Activated B cell treated with CpG ODN at 0.5 μM for 24 hours (primary cell): ENCODE data around the gene GBP1. TPM values are rescaled to one million over a fixed set of nuclear protein-coding genes. Genes with fewer than 3 reads are reported as not detected.
"Not testable (repeated sequence)": the region's sequence is repeated elsewhere in the genome, so short reads cannot be mapped to it uniquely, and the experiment has no call there.

ENCODE experiments used
- ATAC-seq: fragments of 200-7000 bp; cut with Tn5 transposase; one replicate; pipeline ENCODE4 v1.10.0; 2021; ENCODE audit warnings: low read depth, mild to moderate bottlenecking, moderate library complexity
- CTCF ChIA-PET: fragments of 350-600 bp; sonication (Branson Sonifier 250); formaldehyde crosslinking; loops from one replicate; lab custom pipeline; 2021; ENCODE audit warnings: antibody characterized with exemption; lab: Charles Lee
- POLR2A ChIA-PET: fragments of 350-600 bp; sonication (Branson Sonifier 250); formaldehyde crosslinking; loops from one replicate; lab custom pipeline; 2021; ENCODE audit warnings: antibody characterized with exemption; lab: Charles Lee
- DNase-seq: peaks from one replicate; pipeline ENCODE4 v3.0.0; 2022
- H3K27ac Mint-ChIP-seq: one replicate; pipeline ENCODE4 v1.8.0; 2020; ENCODE audit warnings: mixed read lengths
- H3K27me3 Mint-ChIP-seq: one replicate; pipeline ENCODE4 v1.8.0; 2021; ENCODE audit warnings: mixed read lengths
- H3K36me3 Mint-ChIP-seq: one replicate; pipeline ENCODE4 v1.8.0; 2021; ENCODE audit warnings: low read depth, mixed read lengths
- H3K4me1 Mint-ChIP-seq: one replicate; pipeline ENCODE4 v1.8.0; 2021; ENCODE audit warnings: mixed read lengths
- H3K4me3 Mint-ChIP-seq: one replicate; pipeline ENCODE4 v1.8.0; 2020; ENCODE audit warnings: mild to moderate bottlenecking, mixed read lengths
- H3K9me3 Mint-ChIP-seq: one replicate; pipeline ENCODE4 v1.8.0; 2020; ENCODE audit warnings: mixed read lengths
- CTCF ChIP-seq: fragments of 200-600 bp; IDR thresholded peaks from one replicate; pipeline ENCODE4 v1.8.0; 2022; ENCODE audit warnings: antibody characterized with exemption, mild to moderate bottlenecking
- intact Hi-C: fragments of 100-400 bp; cut with micrococcal nuclease; formaldehyde crosslinking; loops from one replicate; pipeline ENCODE4 v1.15.1; 2024
- total RNA-seq: library from RNA; stranded (reverse); gene quantifications from 2 replicates; pipeline ENCODE4 v1.2.3, GENCODE V29; 2022

Gene GBP1
- total RNA-seq, 1 donor from 2014 or later, result 24.0 TPM

- Mint-ChIP-seq H3K4me3 (no peak overlapping the region), H3K4me1 (no peaks in the 10 kb centered on the region), H3K27ac (no peak overlapping the region), H3K9me3 (no peaks in the 10 kb centered on the region), H3K36me3 (peaks cover 19% of the 10 kb centered on the region), H3K27me3 (no peaks in the 10 kb centered on the region)
- TF ChIP-seq CTCF, result no peak
- intact Hi-C loops, result no loop called here
- ATAC-seq (no peak), DNase-seq (no peak)
- ChIA-PET POLR2A (no interaction called here), CTCF (no interaction called here)
These were observed 17.3 kb downstream of the GBP1 start for GRCh38 chr1:89047734-89048133.

- H3K27ac Mint-ChIP-seq, H3K4me1 Mint-ChIP-seq, DNase-seq, H3K9me3 Mint-ChIP-seq, H3K27me3 Mint-ChIP-seq, intact Hi-C loops, H3K4me3 Mint-ChIP-seq, CTCF ChIA-PET: not testable (repeated sequence)
- peak; percentile 25 for ATAC-seq
- POLR2A ChIA-PET, result interaction anchor here (1.5 kb wide), 1 partner anchor 25 kb away, joined by 3 read pairs; no protein-coding TSS in a partner anchor
- peaks cover 14% of the 10 kb centered on the region for H3K36me3 Mint-ChIP-seq
These were observed 18.5 kb downstream of the GBP1 start for GRCh38 chr1:89046318-89047183.

GRCh38 chr1:89044970-89045721 lies 19.9 kb downstream of the GBP1 start:
- Mint-ChIP-seq H3K9me3 (no peaks in the 10 kb centered on the region), H3K27me3 (no peaks in the 10 kb centered on the region), H3K27ac (no peak overlapping the region), H3K4me1 (peaks cover 6% of the 10 kb centered on the region), H3K4me3 (no peak overlapping the region), H3K36me3 (peaks cover 8% of the 10 kb centered on the region)
- TF ChIP-seq CTCF, result no peak
- no peak for ATAC-seq
- DNase-seq, result no peak
- intact Hi-C loops, result no loop called here
- POLR2A ChIA-PET, result interaction anchor here (1.5 kb wide), 1 partner anchor 24 kb away, joined by 3 read pairs; no protein-coding TSS in a partner anchor
- CTCF ChIA-PET, result no interaction called here

GRCh38 chr1:89043940-89044339 lies 21.1 kb downstream of the GBP1 start:
- ATAC-seq (no peak), DNase-seq (no peak)
- intact Hi-C loops, result no loop called here
- Mint-ChIP-seq H3K27ac (no peak overlapping the region), H3K9me3 (no peaks in the 10 kb centered on the region), H3K36me3 (peaks cover 2% of the 10 kb centered on the region), H3K27me3 (no peaks in the 10 kb centered on the region), H3K4me3 (no peak overlapping the region), H3K4me1 (peaks cover 10% of the 10 kb centered on the region)
- no peak for TF ChIP-seq CTCF
- POLR2A ChIA-PET, result no interaction called here
- CTCF ChIA-PET, result no interaction called here

GRCh38 chr1:89042491-89042890 lies 22.5 kb downstream of the GBP1 start:
- H3K27me3 Mint-ChIP-seq, result no peaks in the 10 kb centered on the region
- no peak overlapping the region for H3K27ac Mint-ChIP-seq
- no peak overlapping the region for H3K4me3 Mint-ChIP-seq
- no peak for DNase-seq
- ATAC-seq, result no peak
- TF ChIP-seq CTCF, result no peak
- no peaks in the 10 kb centered on the region for H3K9me3 Mint-ChIP-seq
- intact Hi-C loops, result no loop called here
- H3K4me1 Mint-ChIP-seq, result peaks cover 13% of the 10 kb centered on the region
- ChIA-PET CTCF (no interaction called here), POLR2A (no interaction called here)
- H3K36me3 Mint-ChIP-seq, result no peaks in the 10 kb centered on the region
